ENCODE results near the gene JPH4. TPM values are rescaled to one million over a fixed set of nuclear protein-coding genes. Genes with fewer than 3 reads are reported as not detected.

The JPH4 gene
- total RNA-seq, 1 donor from 2014 or later, result 0.06 TPM

DNA sequence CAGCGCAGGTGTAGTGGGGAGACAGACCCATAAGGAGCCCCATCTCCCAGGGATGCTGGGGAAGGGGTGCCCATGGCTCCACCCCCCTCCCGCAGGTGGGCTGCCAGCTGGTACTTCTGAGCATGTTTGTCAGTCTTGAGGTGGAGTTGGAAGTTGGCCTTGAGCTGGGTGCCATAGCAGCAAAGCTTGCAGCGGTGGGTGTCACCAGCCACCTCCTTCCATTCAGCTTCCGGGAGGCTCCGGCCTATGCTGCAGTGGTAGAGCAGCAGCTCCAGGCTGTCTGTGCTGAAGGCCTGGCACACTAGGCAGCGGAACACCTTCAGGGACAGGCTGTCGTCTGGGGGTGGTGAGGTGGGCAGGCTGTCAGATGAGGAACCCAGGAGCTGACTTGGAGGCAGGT lies 45.9 kb downstream of the JPH4 start:
- no peak for DNase-seq (ENCODE audit: low read depth)
- H3K4me3 ChIP-seq (ENCODE audit: low read depth, low read length), result no peak overlapping the region
- TF ChIP-seq, protein P1, sequence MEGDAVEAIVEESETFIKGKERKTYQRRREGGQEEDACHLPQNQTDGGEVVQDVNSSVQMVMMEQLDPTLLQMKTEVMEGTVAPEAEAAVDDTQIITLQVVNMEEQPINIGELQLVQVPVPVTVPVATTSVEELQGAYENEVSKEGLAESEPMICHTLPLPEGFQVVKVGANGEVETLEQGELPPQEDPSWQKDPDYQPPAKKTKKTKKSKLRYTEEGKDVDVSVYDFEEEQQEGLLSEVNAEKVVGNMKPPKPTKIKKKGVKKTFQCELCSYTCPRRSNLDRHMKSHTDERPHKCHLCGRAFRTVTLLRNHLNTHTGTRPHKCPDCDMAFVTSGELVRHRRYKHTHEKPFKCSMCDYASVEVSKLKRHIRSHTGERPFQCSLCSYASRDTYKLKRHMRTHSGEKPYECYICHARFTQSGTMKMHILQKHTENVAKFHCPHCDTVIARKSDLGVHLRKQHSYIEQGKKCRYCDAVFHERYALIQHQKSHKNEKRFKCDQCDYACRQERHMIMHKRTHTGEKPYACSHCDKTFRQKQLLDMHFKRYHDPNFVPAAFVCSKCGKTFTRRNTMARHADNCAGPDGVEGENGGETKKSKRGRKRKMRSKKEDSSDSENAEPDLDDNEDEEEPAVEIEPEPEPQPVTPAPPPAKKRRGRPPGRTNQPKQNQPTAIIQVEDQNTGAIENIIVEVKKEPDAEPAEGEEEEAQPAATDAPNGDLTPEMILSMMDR (conservative IDR thresholded peaks at IDR 0.05; ENCODE audit: low read depth, low read length), result no peak

GRCh38 chr14:23531391-23531790 lies 47.2 kb downstream of the JPH4 start:
- TF ChIP-seq, protein P1 (conservative IDR thresholded peaks at IDR 0.05; ENCODE audit: low read depth, low read length), result no peak
- H3K4me3 ChIP-seq (ENCODE audit: low read depth, low read length), result no peak overlapping the region
- DNase-seq (ENCODE audit: low read depth), result no peak

- no peak for DNase-seq (ENCODE audit: low read depth)
- TF ChIP-seq, protein P1 (conservative IDR thresholded peaks at IDR 0.05; ENCODE audit: low read depth, low read length), result no peak
- no peak overlapping the region for H3K4me3 ChIP-seq (ENCODE audit: low read depth, low read length)
These were observed 48.1 kb downstream of the JPH4 start for GRCh38 chr14:23530375-23531055.

- H3K4me3 ChIP-seq (ENCODE audit: low read depth, low read length), result no peak overlapping the region
- TF ChIP-seq, protein P1 (conservative IDR thresholded peaks at IDR 0.05; ENCODE audit: low read depth, low read length), result no peak
- no peak for DNase-seq (ENCODE audit: low read depth)
These were observed 49.6 kb downstream of the JPH4 start for GRCh38 chr14:23529016-23529415.

DNA sequence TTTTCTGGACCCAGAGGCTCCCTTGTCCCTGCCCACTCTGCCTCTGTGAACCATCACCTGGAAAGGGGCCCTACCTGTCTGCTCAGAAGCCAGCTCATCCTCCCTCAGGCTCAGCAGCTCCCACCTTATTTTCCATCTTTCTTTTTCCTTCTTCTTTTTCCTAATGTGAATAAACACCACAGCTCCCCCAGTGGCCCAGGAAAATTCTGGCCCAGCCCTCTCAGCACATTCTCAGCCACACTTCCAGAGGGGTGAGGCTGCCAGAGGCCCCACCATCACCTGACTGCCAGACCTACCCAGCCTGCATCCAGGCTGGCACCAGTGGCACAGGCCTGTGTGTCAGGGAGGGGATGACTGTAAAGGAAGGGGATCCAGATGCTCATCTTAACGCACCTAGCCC lies 50.0 kb downstream of the JPH4 start:
- no peak for DNase-seq (ENCODE audit: low read depth)
- TF ChIP-seq, protein P1 (conservative IDR thresholded peaks at IDR 0.05; ENCODE audit: low read depth, low read length), result peak; percentile 36
- H3K4me3 ChIP-seq (ENCODE audit: low read depth, low read length), result no peak overlapping the region

DNA sequence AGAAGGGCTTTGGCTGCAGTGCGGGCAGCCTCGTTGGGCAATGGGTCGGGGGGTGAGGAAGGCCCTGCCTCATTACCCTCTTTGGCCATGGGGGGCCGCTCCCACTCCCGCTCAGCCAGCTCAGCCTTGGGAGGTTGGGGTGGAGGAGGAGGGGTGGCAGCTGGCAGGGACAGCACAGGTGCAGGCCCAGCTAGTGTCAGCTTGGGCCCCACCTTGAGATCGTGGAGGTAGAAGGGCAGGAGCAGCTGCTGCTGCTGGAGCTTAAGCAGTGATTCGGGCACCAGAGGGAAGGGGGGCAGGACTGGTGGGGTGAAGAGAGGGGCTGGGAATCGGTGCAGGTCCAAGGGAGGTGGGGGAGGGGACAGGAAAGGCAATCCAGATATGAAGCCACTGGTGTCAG lies 53.0 kb downstream of the JPH4 start:
- no peak for DNase-seq (ENCODE audit: low read depth)
- TF ChIP-seq, protein P1 (conservative IDR thresholded peaks at IDR 0.05; ENCODE audit: low read depth, low read length), result no peak
- no peak overlapping the region for H3K4me3 ChIP-seq (ENCODE audit: low read depth, low read length)

DNA sequence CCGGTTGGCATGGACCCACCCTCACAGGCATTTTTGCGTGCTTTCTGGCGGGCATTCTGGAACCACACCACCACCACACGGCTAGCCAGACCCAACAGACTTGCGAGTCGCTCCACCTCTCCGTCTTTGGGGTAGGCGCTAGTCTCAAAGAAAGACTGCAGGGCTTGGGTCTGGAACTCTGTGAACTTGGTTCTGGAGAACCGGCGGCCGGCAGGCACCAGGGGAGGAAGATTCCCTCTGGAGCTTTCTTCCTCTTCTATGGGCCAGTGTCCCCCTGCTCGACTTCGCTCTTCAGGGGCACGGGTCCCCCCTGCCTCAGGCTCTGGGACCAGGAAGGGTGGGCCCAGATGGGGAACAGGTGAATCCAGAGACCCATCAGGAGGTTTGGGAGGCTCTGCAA lies 53.6 kb downstream of the JPH4 start:
- TF ChIP-seq, protein P1 (conservative IDR thresholded peaks at IDR 0.05; ENCODE audit: low read depth, low read length), result no peak
- no peak overlapping the region for H3K4me3 ChIP-seq (ENCODE audit: low read depth, low read length)
- no peak for DNase-seq (ENCODE audit: low read depth)
